Stimulated activated CD8-positive, alpha-beta memory T cell treated with anti-CD3 and anti-CD28 coated beads, Interleukin-7, amount 100 ng/mL, for 4 hours (primary cell): ENCODE data around the gene PIP5KL1.

Source experiments
- DNase-seq, 2 donors: peaks; one replicate each; pipeline ENCODE4 v3.0.0-alpha.2; 2020; ENCODE audit warnings: low read depth in 2 of 2

Gene PIP5KL1

GRCh38 chr9:127915801-127916719, 14.5 kb downstream of the PIP5KL1 start:
- DNase-seq = no peak

GRCh38 chr9:127915325-127915752, 15.2 kb downstream of the PIP5KL1 start:
- DNase-seq = no peak

DNA sequence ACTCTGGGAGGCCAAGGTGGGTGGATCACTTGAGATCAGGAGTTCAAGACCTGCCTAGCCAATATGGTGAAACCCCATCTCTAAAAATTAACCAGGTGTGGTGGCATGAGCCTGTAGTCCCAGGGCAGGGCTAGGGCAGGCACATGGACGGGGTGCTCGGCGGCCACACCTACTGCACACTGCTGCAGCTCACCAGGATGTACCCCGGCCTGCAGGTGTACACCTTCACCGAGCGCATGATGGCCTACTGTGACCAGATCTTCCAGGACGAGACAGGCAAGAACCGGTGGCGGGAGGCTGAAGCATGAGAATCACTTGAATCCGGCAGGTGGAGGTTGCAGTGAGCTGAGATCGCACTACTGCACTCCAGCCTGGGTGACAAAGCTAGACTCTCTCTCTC, 16.9 kb downstream of the PIP5KL1 start:
- DNase-seq = no peak

- no peak for DNase-seq
Measured at GRCh38 chr9:127912882-127913281, 17.7 kb downstream of the PIP5KL1 start.

- no peak for DNase-seq
Measured at GRCh38 chr9:127912296-127912695, 18.3 kb downstream of the PIP5KL1 start.

DNA sequence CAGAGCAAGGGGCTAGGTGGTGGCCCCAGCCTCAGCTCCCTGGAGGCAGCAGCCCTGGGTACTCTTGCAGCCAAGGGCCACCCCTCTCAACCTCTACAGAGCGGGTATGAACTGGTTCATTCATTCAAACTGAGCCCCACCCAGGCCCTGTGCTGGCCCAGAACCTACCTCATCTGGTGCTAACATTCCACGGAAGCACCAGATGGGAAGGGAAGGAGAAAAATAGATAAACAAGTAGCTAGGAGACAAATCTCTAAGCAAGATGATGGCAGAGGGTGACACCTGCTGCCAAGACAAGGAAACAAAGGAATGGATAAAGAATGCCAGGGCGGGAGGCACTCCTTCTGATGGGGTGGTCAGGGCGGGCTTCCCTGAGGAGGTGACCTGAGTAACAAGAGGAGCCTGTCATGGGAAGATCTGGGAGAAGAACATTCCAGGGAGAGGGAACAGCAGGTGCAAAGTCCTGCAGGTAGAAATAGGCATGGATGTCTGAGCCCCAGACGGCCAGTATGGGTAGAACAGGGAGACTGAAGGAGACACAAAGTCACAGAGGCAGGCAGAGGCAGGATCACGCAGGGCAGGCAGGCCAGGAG, 19.9 kb downstream of the PIP5KL1 start:
- DNase-seq = no peak

DNA sequence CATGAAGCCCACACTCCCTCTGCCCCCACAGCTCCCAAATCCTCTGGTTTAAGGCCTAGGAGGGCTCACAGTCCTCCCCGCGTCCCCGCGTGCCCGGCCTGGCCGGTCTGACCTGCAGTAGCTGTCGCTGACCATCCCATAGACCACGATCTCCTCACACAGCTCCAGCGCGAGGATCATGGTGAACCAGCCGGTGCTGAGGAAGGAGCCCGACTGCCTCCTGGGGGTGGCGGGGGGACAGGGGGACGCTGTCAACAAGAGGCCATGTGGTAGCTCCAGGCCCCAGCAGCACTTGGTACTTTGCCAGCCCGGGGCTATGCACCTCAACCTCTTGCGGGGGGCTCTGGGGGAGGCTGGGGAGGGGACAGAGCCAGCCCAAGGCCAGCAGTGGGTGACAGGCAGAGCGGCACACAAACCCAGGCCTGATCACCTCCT, 20.7 kb downstream of the PIP5KL1 start:
- no peak for DNase-seq

DNA sequence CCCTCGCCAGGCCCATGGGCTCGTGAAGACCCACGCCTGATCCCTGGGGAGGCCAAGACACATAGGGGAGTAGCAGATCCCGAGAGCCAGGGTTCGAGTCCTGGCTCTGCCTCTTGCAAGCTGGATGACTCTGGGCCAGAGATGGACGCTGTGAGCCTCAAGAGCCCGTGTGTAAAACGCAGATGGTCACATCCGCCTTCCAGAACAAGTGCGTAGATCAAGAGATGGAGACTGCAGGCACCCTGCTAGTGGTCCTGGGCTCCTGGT, 22.0 kb downstream of the PIP5KL1 start:
- no peak for DNase-seq

DNA sequence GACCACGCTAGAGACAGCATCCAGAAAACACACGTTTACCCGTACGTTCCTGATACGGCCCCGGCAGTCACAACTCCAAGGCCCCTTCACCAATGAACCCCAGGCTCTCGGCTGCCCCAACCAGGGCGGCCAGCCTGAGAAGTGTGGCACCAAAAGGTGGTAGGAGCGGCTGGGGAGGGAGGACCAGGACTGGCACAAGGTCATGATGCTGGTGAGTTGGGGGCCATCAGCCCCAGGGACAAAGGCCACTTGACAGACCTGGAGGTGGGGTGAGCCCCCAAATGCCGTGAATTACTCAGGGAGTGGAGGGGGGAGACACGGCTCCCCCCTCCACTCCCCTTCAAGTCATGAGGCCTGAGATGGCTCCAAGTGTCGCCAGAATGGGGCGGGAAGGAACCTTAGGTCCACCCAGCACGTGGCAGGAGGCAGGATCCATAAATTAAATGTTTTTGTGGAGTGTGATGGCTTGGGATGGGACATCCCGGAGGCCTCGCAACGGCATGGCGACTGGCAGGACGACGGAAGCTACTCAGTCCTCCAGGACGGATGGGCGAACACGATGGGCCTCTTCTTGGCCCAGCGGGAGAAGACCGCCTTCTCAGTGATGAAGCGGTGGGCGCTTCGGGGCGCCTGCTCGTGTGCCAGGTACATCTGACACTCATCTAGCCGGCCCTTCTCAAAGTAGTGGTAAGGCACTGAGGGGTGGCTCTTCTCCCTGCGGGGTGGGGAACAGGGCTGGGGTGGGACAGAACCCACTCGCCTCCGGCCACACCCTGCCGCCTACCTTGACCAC, 22.5 kb downstream of the PIP5KL1 start:
- DNase-seq = no peak

DNA sequence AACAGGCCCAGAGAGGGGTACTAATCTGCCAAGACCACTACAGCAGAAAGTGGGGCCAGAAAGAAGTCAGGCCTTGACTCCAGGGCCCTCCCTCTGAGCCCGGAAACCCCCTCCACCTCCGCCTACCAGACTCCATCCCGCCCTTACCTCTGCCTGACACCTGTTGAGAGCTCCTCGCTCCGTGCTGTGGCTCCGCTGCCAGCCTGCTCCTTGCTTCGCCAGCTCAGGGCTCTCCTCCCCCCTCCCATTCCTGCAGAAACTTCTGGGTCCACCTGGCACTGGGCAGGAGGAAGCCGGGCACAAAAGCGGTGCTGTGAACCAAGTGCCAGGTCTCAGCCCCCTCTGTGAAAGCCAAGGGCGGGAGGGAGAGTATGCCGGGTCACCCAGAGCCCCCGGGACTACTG, 24.8 kb downstream of the PIP5KL1 start:
- peak in 1 of 2 donors; percentile 56 for DNase-seq

DNA sequence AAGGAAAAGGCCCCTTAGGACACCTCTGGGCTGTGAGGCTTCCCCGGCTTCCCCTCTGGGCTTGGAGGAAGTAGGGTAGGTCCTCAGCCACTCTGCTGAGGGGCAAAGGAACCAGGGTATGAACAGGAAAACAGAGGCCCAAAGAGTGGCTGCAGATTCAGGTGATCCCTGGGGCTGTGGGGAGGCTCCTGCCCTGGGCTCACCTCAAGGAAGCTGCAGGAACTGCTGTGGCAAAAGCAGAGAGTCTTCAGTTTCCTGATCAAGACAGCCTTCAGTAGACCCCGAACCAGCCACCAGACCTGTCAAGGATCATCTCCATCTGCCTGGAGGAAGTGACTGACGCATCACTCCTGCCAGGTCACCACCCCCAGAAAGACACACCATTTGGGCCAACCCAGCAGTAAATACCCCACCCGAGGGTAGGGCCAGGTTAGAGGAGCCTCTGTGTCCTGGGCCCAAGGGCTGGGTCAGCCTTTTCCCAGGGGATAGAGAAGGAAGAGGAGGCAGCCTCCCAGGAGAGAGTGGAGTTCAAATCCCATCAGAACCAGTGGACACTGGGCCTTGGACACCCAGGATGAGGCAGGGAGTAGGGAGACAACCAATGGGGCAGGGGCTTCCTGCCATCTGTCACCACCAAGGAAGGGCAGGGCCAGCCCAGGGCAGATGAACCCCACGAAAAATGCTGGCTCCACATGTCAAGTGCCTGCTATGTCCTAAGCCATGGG, 25.4 kb downstream of the PIP5KL1 start:
- DNase-seq = peak in 1 of 2 donors; percentile 45

DNA sequence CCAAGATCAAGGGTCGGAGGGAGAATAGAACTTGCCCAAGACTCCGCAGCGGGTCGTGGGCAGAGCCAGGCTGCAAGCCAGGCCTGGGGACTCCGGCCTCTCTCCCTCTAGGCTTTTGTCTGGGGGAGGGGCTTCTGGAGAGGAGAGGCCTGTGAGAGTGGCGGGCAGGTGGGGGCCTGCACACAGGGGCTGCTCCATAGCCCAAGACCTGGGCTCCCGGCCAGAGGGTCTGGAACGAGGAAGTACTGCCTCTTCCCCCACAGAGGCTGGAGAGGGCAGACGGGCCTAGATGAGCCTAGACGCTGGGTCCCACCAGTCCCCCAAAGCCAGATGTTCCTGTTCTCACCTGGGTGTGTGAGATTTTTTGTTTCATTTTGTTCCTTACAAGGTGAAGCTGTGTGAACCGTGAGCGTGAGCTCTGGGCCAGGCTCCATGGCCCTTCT, 26.0 kb downstream of the PIP5KL1 start:
- no peak for DNase-seq

DNA sequence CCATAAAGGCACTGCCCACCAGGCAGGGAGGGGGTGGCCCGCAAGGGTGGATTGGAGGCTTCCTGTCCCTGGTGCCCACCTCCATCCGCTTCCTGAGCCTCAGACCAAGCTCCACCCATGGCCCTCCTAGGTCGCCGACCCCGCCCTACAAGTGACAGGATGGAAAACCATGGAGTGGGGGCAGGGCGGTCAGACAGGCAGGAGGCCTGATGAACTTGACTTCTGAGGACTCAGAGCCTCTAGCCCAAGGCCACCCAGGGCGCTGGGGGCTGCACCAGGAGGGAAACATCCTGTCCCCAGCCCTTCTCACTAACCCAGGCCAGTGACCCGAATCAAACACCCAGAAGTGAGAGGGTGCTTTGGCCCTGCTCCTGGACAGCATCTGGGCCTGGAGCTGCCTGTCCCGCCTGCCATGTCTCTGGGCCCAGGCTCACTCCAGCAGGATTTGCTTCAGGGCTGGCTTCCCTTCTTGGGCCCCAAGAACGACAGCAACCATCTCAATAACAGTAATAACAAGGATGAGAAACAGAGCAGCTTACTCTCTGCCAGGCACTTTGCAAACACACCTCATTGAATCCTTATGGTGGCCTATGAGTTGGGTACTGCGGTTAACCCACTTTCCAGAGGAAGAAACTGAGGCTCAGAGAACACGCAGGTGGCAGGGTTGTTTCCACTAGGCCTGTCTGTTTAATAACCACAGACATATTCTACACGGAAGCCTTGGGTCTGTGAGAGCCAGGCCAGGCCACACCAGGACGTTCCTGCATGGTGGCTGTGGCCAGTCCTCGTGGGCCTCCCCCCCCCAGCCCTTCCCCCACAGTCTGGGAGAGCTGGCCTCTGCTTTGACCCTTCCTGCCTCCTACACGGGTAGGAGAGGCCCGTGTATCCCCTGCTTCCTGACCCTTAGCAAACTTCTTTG, 26.8 kb downstream of the PIP5KL1 start:
- peak; percentile 40 to 56 for DNase-seq

DNA sequence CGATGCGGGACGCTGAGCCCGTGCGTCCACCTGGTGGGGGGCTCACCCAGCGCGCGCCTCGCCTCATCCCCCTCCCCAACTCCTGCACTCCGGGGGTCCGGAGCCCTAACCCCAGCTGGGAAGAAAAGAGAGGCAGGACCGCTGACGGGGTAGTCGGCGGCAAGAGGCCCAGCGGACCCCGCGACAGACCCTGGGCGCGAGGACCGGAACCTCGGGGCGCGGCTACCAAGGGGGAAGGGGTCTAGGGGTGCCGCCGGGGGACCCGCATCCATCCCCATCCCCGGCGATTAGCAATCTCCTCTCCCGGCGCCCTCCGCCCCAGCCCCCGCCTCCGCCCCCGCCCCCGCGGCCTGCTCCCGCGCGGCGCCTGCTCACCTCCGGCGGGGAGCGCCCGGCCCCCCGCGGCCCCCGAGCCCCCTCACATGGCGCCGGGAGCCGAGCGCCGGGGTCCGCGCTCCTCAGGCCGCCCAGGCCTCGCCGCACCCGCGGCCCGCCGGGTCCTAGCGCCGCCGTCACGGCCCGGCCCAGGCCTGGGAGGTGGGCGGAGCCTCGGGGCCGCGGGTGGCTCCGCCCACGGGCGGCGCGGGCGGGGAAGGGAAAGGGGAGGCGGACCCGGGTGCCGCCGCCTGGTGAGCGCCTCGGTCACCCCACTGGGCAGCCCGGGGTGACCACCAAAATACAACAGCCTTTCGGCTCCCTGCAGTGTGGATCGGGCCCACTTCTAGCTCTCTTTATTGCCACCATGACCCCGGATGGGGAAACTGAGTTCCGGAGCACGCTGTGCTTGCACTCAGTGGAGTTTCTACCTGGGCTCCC, 31.2 kb downstream of the PIP5KL1 start, which contains the start of gene ST6GALNAC6:
Gene ST6GALNAC6 (minus strand): TSS at position 476 of the 816 bp plus-strand sequence. CDS start 1,622 bp downstream, outside the sequence.
- peak in 1 of 2 donors; percentile 69 for DNase-seq

- DNase-seq = no peak
Measured at GRCh38 chr9:127898433-127899127, 32.0 kb downstream of the PIP5KL1 start.

- no peak for DNase-seq
Measured at GRCh38 chr9:127897193-127897692, 33.3 kb downstream of the PIP5KL1 start.

GRCh38 chr9:127896395-127897192, 34.0 kb downstream of the PIP5KL1 start:
- no peak for DNase-seq

- no peak for DNase-seq
Measured at GRCh38 chr9:127895811-127896210, 34.8 kb downstream of the PIP5KL1 start.
